ENCODE results near the gene UGT1A4. TPM values are rescaled to one million over a fixed set of nuclear protein-coding genes. Genes with fewer than 3 reads are reported as not detected.

The UGT1A4 gene
- total and polyA plus RNA-seq, 2 donors (not counting 3 experiments of a cell fraction or from before 2014, with no cell fraction given), result not detected

DNA sequence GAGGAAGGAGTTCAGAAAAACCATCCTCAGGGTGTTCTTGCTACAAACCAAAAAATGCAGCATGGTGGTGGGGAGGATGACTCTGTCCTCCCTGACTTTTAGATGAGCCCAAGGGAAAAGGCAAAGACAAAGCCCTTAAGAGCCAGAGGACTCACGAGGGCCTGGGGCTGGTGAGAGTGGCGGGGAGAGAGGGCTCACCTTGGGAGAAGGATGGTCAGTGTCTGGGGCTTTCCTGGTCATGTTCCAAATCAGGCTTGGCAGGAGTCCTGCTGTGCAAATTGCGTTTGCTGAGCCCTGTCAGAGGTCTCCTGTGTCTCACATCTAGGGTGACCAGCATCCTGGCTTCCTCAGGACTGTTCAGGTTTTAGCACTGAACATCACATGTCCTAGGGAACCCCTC, 46.2 kb downstream of the UGT1A4 start:
- CTCF ChIA-PET, result interaction anchor here (1.6 kb wide), 1 partner anchor 26 kb away, joined by 3 read pairs; no protein-coding TSS in a partner anchor
- H3K4me1 ChIP-seq (ENCODE audit: control insufficient read depth, extremely low read depth, insufficient read depth, low read length), result no peaks in the 10 kb centered on the region
- DNase-seq (ENCODE audit: low read depth, low spot score), result no peak
- H3K27me3 ChIP-seq (ENCODE audit: control insufficient read depth in 2 of 2, insufficient read depth in 2 of 2, low read length in 2 of 2), result peaks cover 1 to 6% of the 10 kb centered on the region in 2 experiments
- dilution Hi-C loops (cut with MboI; ENCODE audit: extremely low pct_ligation_motif_present, low sequenced_read_pairs), result no loop called here
- POLR2A ChIA-PET, result no interaction called here
- H3K79me2 ChIP-seq (ENCODE audit: control insufficient read depth, insufficient read depth, low read length), result no peaks in the 10 kb centered on the region
- H2AFZ ChIP-seq (ENCODE audit: low read depth, low read length), result no peak overlapping the region
- H4K20me1 ChIP-seq (replicated peaks; ENCODE audit: control insufficient read depth, extremely low read depth, insufficient read depth, low read length), result no peaks in the 10 kb centered on the region
- H3K4me2 ChIP-seq (ENCODE audit: insufficient read depth, low read length), result no peak overlapping the region
- no peak overlapping the region for H3K27ac ChIP-seq (ENCODE audit: insufficient read depth, low read depth, low read length)
- H3K36me3 ChIP-seq (ENCODE audit: control insufficient read depth in 2 of 2, extremely low read depth in 1 of 2, insufficient read depth in 2 of 2, low read length in 2 of 2), result no peaks in the 10 kb centered on the region
- H3K9me3 ChIP-seq (replicated peaks; ENCODE audit: control insufficient read depth, insufficient read depth, low read length), result no peaks in the 10 kb centered on the region
- intact Hi-C loops (cut with micrococcal nuclease), result no loop called here
- BruUV-seq (replicated peaks), result no TSS peak
- no peaks in the 10 kb centered on the region for H3K9me1 ChIP-seq (replicated peaks; ENCODE audit: control insufficient read depth, extremely low read depth, insufficient read depth, low read length)
- FAIRE-seq, result no peak
- H3K4me3 ChIP-seq (replicated peaks in 1 of 3; ENCODE audit: insufficient read depth in 1 of 3, low read depth in 1 of 3, low read length in 3 of 3), result no peak overlapping the region
- TF ChIP-seq MYC (IDR thresholded peaks at IDR 0.05; ENCODE audit: low read depth, low read length) (no peak), JUN (IDR thresholded peaks at IDR 0.05; ENCODE audit: borderline replicate concordance, insufficient read depth, insufficient read length, low read depth) (no peak), POLR2AphosphoS5 (IDR thresholded peaks at IDR 0.05; ENCODE audit: insufficient read depth, low read depth, low read length) (no peak), FOS (IDR thresholded peaks at IDR 0.05; ENCODE audit: borderline replicate concordance, insufficient read depth, low read length) (no peak), MAX (IDR thresholded peaks at IDR 0.05; ENCODE audit: insufficient read depth, insufficient read length) (no peak), GATA2 (IDR thresholded peaks at IDR 0.05; ENCODE audit: insufficient read depth, insufficient read length, low read depth, low read length) (no peak), POLR2A (IDR thresholded peaks at IDR 0.05; ENCODE audit: low read depth, low read length) (no peak), EZH2 (IDR thresholded peaks at IDR 0.05; ENCODE audit: borderline replicate concordance, low read depth, low read length, severe bottlenecking) (no peak), CTCF (IDR thresholded peaks at IDR 0.05; ENCODE audit: extremely low read depth in 1 of 2, insufficient read depth in 1 of 2, low read depth in 1 of 2, low read length in 2 of 2) (no peak)
- no peak overlapping the region for H3K9ac ChIP-seq (replicated peaks; ENCODE audit: extremely low read depth, insufficient read depth, low read length)

Data from endothelial cell of umbilical vein (primary cell).